Heart left ventricle (tissue), 16 donors: ENCODE data around the gene MIER2. TPM values are rescaled to one million over a fixed set of nuclear protein-coding genes. Genes with fewer than 3 reads are reported as not detected.

Experiments used
- ATAC-seq, 4 donors: fragments of 200-7000 bp; cut with Tn5 transposase; one replicate each; pipeline ENCODE4 v1.9.1; 2020 to 2022; ENCODE audit warnings: moderate library complexity in 4 of 4, mild to moderate bottlenecking in 3 of 4, moderate number of reproducible peaks in 1 of 4
- DNase-seq, 5 donors: peaks; one replicate each; pipeline ENCODE4 v3.0.0-alpha.2; 2020
- H3K27ac ChIP-seq, 12 donors: fragments of 200-600 bp; sonication (generic) in 4 of 12; one replicate each; pipeline versions ENCODE4 v1.5.0 to v1.8.0; 2016 to 2022; ENCODE audit warnings: mild to moderate bottlenecking in 2 of 12
- H3K27me3 ChIP-seq, 9 donors: fragments of 200-600 bp; sonication (generic) in 2 of 9; one replicate each; pipeline versions ENCODE4 v1.5.1 to v1.8.0; 2016 to 2022; ENCODE audit warnings: mild to moderate bottlenecking in 3 of 9
- H3K36me3 ChIP-seq, 9 donors: fragments of 200-600 bp; sonication (generic) in 2 of 9; one replicate each; pipeline versions ENCODE4 v1.5.0 to v1.8.0; 2018 to 2022; ENCODE audit warnings: mild to moderate bottlenecking in 2 of 9
- H3K4me1 ChIP-seq, 12 donors: fragments of 200-600 bp; sonication (generic) in 4 of 12; one replicate each; pipeline versions ENCODE4 v1.5.0 to v1.8.0; 2016 to 2022; ENCODE audit warnings: mild to moderate bottlenecking in 3 of 12
- H3K4me3 ChIP-seq, 12 donors: fragments of 200-600 bp; sonication (generic) in 4 of 12; one replicate each; pipeline versions ENCODE4 v1.5.0 to v1.8.0; 2017 to 2022; ENCODE audit warnings: mild to moderate bottlenecking in 9 of 12, moderate library complexity in 4 of 12
- H3K9me3 ChIP-seq, 12 donors: fragments of 200-600 bp; sonication (generic) in 4 of 12; one replicate each; pipeline versions ENCODE4 v1.5.0 to v1.8.0; 2016 to 2022; ENCODE audit warnings: mild to moderate bottlenecking in 1 of 12
- POLR2A ChIP-seq, 2 donors: fragments of 450-650 bp; IDR thresholded peaks; one replicate each; pipeline ENCODE4 v1.6.1; 2017; ENCODE audit warnings: antibody characterized with exemption in 2 of 2, mild to moderate bottlenecking in 2 of 2, moderate library complexity in 2 of 2
- WGBS, 4 donors: extraction: QIAGEN DNeasy Blood & Tissue Kit in 2 of 4; methylation state at CpG; one replicate each; pipeline versions ENCODE4 v1.1.5 to v1.1.7; 2013 to 2018; 5-methylcytosine and 5-hydroxymethylcytosine counted together
- intact Hi-C, 10 donors: fragments of 100-400 bp; cut with DNase I; formaldehyde crosslinking; loops; one replicate each; pipeline versions ENCODE4 v1.11.1 to v1.14.2; 2022
- polyA plus RNA-seq, 2 donors: library from polyadenylated mRNA; stranded (reverse); fragments of 200-250 nt; gene quantifications; one replicate each; pipeline ENCODE4 v1.2.3, GENCODE V29; 2013
- total RNA-seq, 9 donors: library from RNA; depleted of rRNA in 2 of 9; stranded (reverse); fragments of >200 nt in 2 of 9; fragmentation: NEBNext Ultra II Directional in 3 of 9; extraction: Animal tissue kit (Norgen Biotek cat#: 25700) in 3 of 9; gene quantifications; one replicate each; pipeline versions ENCODE4 v1.1.0 to v1.2.4, GENCODE V29; 2016 to 2023
- TF ChIP-seq, protein P1 (sequence below), 12 donors: fragments of 200-600 bp; sonication (generic) in 4 of 12; IDR thresholded peaks; one replicate each; pipeline versions ENCODE4 v1.5.0 to v1.8.0; 2018 to 2022; ENCODE audit warnings: antibody characterized with exemption in 12 of 12, mild to moderate bottlenecking in 5 of 12
- donor health status: ischemic (EF 13 %, LVEDD 7.1; RV severe dilation, severe dysfunction).
- donor health status: healthy with polysubstance abuse.
- donor health status: DM: no; HTN: yes; CAD: no.
- donor health status: DM: no; HTN: no; CAD: no.
- donor health status: ischemic (EF 25% LVEDD 6.9; RV normal size, moderate dysfunction).
- donor health status: ischemic (EF 25% LVEDD 5.7; RV mildly dilated, moderate dysfunction).
- donor health status: healthy.
- donor health status: DM: yes; HTN: yes; CAD: no.
- donor health status: ischemic (EF 35%, LVEDD 5.7; RV mildly dilated, moderate dysfunction).
- donor health status: nonischemic (EF 11% LVEDD 7.7; RV severe dilation, severe dysfunction).
- donor health status: DM: yes; HTN: yes; CAD: no.
- donor health status: PGD.
- donor health status: ischemic (EF 29% LVEDD 5.4; RV normal size, mild dysfunction).
- donor health status: nonischemic (EF 23%, LVEDD 6.1; RV moderate dilation, normal function).

MIER2 gene
- total and polyA plus RNA-seq, 11 donors = 15.7 to 30.3 (median 19.5) TPM

DNA sequence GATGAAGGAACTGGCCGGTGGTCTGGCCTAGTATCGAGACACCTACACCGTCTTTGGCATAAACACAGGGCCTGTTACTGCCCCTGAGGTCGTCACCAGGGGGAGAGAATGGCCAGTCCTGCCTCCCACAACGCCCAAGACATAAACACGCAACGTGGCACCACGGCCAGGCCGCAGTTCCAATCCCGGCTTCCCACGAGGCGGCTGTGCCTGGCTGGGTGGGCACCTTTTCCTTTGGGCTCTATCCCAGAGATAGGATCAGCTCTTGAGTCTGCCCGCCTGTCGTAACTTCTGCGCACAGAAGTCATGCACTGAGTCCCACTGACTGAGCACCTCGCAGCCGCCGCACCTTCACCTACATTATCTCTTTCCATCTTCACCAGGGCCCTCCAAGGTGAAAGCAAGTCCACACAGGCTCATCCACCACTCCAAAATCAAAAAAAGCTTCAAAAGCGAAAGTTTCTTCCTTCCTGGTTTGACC is 1.1 kb downstream of the MIER2 start:
- intact Hi-C loops = loop anchor here in 1 of 10 donors (2.0 kb wide), 1 partner anchor 33 kb away; no protein-coding TSS in a partner anchor
- Histone ChIP-seq H3K4me3 (peak overlapping the region; percentile 61 to 98 (median 89)), H3K27me3 (no peaks in the 10 kb centered on the region), H3K9me3 (no peaks in the 10 kb centered on the region), H3K36me3 (peaks cover 0 to 5% (median 0%) of the 10 kb centered on the region in 9 donors), H3K4me1 (peaks cover 0 to 49% (median 31%) of the 10 kb centered on the region in 12 donors), H3K27ac (peak overlapping the region; percentile 28 to 90 (median 86))
- ATAC-seq = no peak
- WGBS, 4 donors = 41 to 55% (median 51%) methylated on average over 19 of the region's 19 CpGs
- no peak for TF ChIP-seq POLR2A (IDR thresholded peaks at IDR 0.05)
- TF ChIP-seq, protein P1, sequence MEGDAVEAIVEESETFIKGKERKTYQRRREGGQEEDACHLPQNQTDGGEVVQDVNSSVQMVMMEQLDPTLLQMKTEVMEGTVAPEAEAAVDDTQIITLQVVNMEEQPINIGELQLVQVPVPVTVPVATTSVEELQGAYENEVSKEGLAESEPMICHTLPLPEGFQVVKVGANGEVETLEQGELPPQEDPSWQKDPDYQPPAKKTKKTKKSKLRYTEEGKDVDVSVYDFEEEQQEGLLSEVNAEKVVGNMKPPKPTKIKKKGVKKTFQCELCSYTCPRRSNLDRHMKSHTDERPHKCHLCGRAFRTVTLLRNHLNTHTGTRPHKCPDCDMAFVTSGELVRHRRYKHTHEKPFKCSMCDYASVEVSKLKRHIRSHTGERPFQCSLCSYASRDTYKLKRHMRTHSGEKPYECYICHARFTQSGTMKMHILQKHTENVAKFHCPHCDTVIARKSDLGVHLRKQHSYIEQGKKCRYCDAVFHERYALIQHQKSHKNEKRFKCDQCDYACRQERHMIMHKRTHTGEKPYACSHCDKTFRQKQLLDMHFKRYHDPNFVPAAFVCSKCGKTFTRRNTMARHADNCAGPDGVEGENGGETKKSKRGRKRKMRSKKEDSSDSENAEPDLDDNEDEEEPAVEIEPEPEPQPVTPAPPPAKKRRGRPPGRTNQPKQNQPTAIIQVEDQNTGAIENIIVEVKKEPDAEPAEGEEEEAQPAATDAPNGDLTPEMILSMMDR (IDR thresholded peaks at IDR 0.05) = no peak
- peak in 1 of 5 donors; percentile 62 for DNase-seq

DNA sequence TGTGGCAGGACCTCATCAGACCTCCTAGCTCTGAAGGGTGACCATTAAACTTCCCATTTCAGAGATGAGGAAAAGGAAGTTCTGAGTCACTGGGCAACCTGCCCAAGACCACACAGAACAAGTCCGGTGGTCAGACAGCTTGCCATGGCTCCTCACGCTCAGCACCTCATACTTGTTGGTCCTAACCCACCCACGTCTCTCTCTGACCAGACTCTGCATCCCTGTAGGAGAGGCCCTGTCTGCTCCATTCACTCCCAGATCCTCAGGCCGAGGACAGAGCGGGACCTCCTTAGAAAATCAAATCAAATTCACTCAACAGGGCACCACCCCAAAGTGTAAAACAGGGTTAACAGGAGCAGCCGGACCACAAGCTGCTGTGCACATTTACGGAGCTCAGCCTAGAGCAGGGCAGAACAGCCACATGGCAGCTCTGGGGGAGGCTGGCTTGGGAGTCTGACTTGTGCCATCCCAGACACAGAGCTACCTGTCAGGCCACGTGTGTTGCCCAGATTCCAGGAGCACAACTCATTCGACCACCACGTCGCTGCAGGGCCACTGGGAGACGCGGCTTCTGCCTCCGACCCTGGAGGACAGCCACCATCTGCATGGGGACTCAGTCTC is 1.7 kb downstream of the MIER2 start:
- DNase-seq = peak; percentile 73 to 91 (median 78)
- H3K27ac ChIP-seq = peak overlapping the region; percentile 45 to 90 (median 86)
- H3K36me3 ChIP-seq = peaks cover 0 to 5% (median 0%) of the 10 kb centered on the region in 9 donors
- TF ChIP-seq, protein P1 (IDR thresholded peaks at IDR 0.05) = no peak
- no peak for TF ChIP-seq POLR2A (IDR thresholded peaks at IDR 0.05)
- intact Hi-C loops = loop anchor here in 1 of 10 donors (2.0 kb wide), 1 partner anchor 32 kb away; no protein-coding TSS in a partner anchor
- H3K27me3 ChIP-seq = no peaks in the 10 kb centered on the region
- peaks cover 0 to 51% (median 31%) of the 10 kb centered on the region in 12 donors for H3K4me1 ChIP-seq
- H3K4me3 ChIP-seq = peak overlapping the region in 11 of 12 donors; percentile 67 to 98 (median 91)
- peak; percentile 23 to 80 (median 40) for ATAC-seq
- H3K9me3 ChIP-seq = no peaks in the 10 kb centered on the region
- 37 to 53% (median 47%) methylated on average over 7 to 14 of the region's 14 CpGs for WGBS, 4 donors

DNA sequence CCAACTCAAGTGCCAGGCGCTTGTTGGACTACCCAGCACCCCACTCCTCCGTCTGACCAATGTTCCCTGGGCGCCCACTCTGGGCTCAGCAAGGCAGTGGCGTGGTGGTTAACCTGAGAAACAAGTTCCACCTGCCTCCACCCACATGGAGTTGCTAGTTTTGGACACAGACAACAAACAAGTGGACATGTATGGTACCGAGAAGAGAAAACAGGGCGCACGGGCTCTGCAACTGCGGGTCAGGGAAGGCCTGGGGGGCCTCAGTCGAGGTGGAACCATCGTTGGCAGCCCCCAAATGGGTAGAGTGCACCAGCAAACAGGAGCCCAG is 2.5 kb downstream of the MIER2 start:
- 83 to 90% (median 87%) methylated on average over 10 of the region's 10 CpGs for WGBS, 4 donors
- Histone ChIP-seq H3K9me3 (no peaks in the 10 kb centered on the region), H3K27me3 (no peaks in the 10 kb centered on the region), H3K4me3 (peak overlapping the region in 10 of 12 donors; percentile 67 to 98 (median 89)), H3K4me1 (peaks cover 0 to 51% (median 31%) of the 10 kb centered on the region in 12 donors), H3K36me3 (peaks cover 0 to 5% (median 0%) of the 10 kb centered on the region in 9 donors), H3K27ac (peak overlapping the region; percentile 45 to 90 (median 86))
- no peak for TF ChIP-seq POLR2A (IDR thresholded peaks at IDR 0.05)
- TF ChIP-seq, protein P1 (IDR thresholded peaks at IDR 0.05) = no peak
- no peak for DNase-seq
- intact Hi-C loops = loop anchor here in 1 of 10 donors (2.0 kb wide), 1 partner anchor 31 kb away; no protein-coding TSS in a partner anchor
- no peak for ATAC-seq

DNA sequence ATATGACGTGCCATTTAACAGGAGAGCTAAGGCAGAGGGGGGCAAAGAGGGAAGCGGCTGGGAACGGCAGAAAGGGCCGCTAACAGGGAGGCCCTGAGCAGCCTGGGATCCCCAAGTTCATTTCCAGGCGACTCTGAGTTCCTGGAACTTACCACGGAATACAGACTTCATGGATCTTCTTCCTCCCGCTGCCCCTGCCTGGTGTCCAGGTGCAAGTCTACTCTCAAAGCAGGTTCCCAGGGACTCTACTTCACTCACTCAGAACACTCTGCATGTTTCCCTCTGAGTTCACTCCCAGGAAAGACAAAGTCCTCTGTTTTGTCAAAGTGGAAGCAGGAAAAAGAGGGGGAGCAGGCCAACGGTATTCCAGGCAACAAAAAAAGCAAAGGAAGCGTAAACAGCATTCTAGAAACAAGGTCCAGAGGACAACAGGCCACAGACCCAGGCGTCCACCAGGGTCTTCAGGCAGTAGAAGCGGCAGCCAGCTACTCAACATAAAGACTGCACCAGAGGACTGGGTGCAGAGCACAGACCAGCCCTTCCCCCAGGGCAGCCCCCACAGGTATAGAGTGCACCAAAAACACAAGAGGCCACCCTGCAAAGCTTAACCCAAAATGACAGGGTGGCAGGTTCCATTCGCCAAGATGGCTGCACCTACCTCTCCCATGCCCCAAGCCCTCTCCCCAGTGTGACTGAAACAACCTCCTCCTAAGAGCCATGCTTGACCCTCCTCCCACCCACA is 3.0 kb downstream of the MIER2 start:
- DNase-seq = no peak
- intact Hi-C loops = loop anchor here in 1 of 10 donors (2.0 kb wide), 1 partner anchor 31 kb away; no protein-coding TSS in a partner anchor

More for the DNA sequence above, 3.0 kb downstream of the MIER2 start:
- TF ChIP-seq, protein P1 (IDR thresholded peaks at IDR 0.05) = no peak
- no peak for TF ChIP-seq POLR2A (IDR thresholded peaks at IDR 0.05)
- Histone ChIP-seq H3K9me3 (no peaks in the 10 kb centered on the region), H3K4me3 (peak overlapping the region in 10 of 12 donors; percentile 11 to 98 (median 84)), H3K4me1 (peaks cover 0 to 51% (median 31%) of the 10 kb centered on the region in 12 donors), H3K36me3 (peaks cover 0 to 5% (median 0%) of the 10 kb centered on the region in 9 donors), H3K27ac (peak overlapping the region; percentile 39 to 90 (median 86)), H3K27me3 (no peaks in the 10 kb centered on the region)
- no peak for ATAC-seq
- WGBS, 4 donors = 58 to 73% (median 61%) methylated on average over 12 of the region's 12 CpGs
